Measurements from ENCODE around the gene TTYH3. TPM values are rescaled to one million over a fixed set of nuclear protein-coding genes. Genes with fewer than 3 reads are reported as not detected.
A peak's percentile ranks its signal among the peaks of the same experiment; 100 is the strongest.
"Not testable (repeated sequence)": the region's sequence is repeated elsewhere in the genome, so short reads cannot be mapped to it uniquely, and the experiment has no call there.

The TTYH3 gene
- total RNA-seq, 1 donor from 2014 or later = 166 TPM

- no peaks in the 10 kb centered on the region for H3K9me3 Mint-ChIP-seq
- H3K27me3 Mint-ChIP-seq = peaks cover 14% of the 10 kb centered on the region
- H3K27ac Mint-ChIP-seq = no peak overlapping the region
- peak overlapping the region; percentile 5 for H3K4me3 Mint-ChIP-seq
- DNase-seq (ENCODE audit: extremely low spot score, unreplicated experiment) = no peak
- H3K4me1 Mint-ChIP-seq (ENCODE audit: unreplicated experiment) = no peaks in the 10 kb centered on the region
- TF ChIP-seq CTCF (conservative IDR thresholded peaks at IDR 0.05) = no peak
- H3K36me3 Mint-ChIP-seq = no peaks in the 10 kb centered on the region
These were observed 36.6 kb downstream of the TTYH3 start for GRCh38 chr7:2668401-2668800.

- no peak for TF ChIP-seq CTCF (conservative IDR thresholded peaks at IDR 0.05)
- Mint-ChIP-seq H3K9me3 (peaks cover 5% of the 10 kb centered on the region), H3K27me3 (peaks cover 14% of the 10 kb centered on the region), H3K36me3 (no peaks in the 10 kb centered on the region), H3K4me3 (no peak overlapping the region), H3K4me1 (ENCODE audit: unreplicated experiment) (no peaks in the 10 kb centered on the region), H3K27ac (peak overlapping the region; percentile 64)
- no peak for DNase-seq (ENCODE audit: extremely low spot score, unreplicated experiment)
These were observed 38.4 kb downstream of the TTYH3 start for GRCh38 chr7:2670171-2670570.

GRCh38 chr7:2670720-2671391 lies 39.1 kb downstream of the TTYH3 start:
- H3K4me3 Mint-ChIP-seq = no peak overlapping the region

GRCh38 chr7:2673214-2673613 lies 41.4 kb downstream of the TTYH3 start:
- peaks cover 12% of the 10 kb centered on the region for H3K27me3 Mint-ChIP-seq
- DNase-seq (ENCODE audit: extremely low spot score, unreplicated experiment); H3K27ac Mint-ChIP-seq; H3K4me1 Mint-ChIP-seq (ENCODE audit: unreplicated experiment); H3K36me3 Mint-ChIP-seq; H3K4me3 Mint-ChIP-seq; H3K9me3 Mint-ChIP-seq: not testable (repeated sequence)

More at GRCh38 chr7:2670720-2671391, 39.1 kb downstream of the TTYH3 start:
- H3K27me3 Mint-ChIP-seq = peaks cover 14% of the 10 kb centered on the region
- H3K27ac Mint-ChIP-seq = no peak overlapping the region
- peaks cover 5% of the 10 kb centered on the region for H3K9me3 Mint-ChIP-seq
- H3K4me1 Mint-ChIP-seq (ENCODE audit: unreplicated experiment) = no peaks in the 10 kb centered on the region
- peak; percentile 87 for TF ChIP-seq CTCF (conservative IDR thresholded peaks at IDR 0.05)
- DNase-seq (ENCODE audit: extremely low spot score, unreplicated experiment) = peak; percentile 77
- H3K36me3 Mint-ChIP-seq = no peaks in the 10 kb centered on the region

GRCh38 chr7:2673934-2674333 lies 42.1 kb downstream of the TTYH3 start:
- no peak overlapping the region for H3K4me3 Mint-ChIP-seq
- H3K9me3 Mint-ChIP-seq = peaks cover 5% of the 10 kb centered on the region
- H3K27ac Mint-ChIP-seq = no peak overlapping the region
- H3K27me3 Mint-ChIP-seq = peaks cover 11% of the 10 kb centered on the region
- H3K36me3 Mint-ChIP-seq = no peaks in the 10 kb centered on the region
- TF ChIP-seq CTCF (conservative IDR thresholded peaks at IDR 0.05) = no peak
- DNase-seq (ENCODE audit: extremely low spot score, unreplicated experiment) = no peak
- no peaks in the 10 kb centered on the region for H3K4me1 Mint-ChIP-seq (ENCODE audit: unreplicated experiment)

- Mint-ChIP-seq H3K9me3 (peaks cover 5% of the 10 kb centered on the region), H3K4me3 (no peak overlapping the region), H3K27ac (no peak overlapping the region), H3K4me1 (ENCODE audit: unreplicated experiment) (no peaks in the 10 kb centered on the region), H3K36me3 (no peaks in the 10 kb centered on the region), H3K27me3 (peaks cover 6% of the 10 kb centered on the region)
- no peak for TF ChIP-seq CTCF (conservative IDR thresholded peaks at IDR 0.05)
- DNase-seq (ENCODE audit: extremely low spot score, unreplicated experiment) = no peak
These were observed 43.5 kb downstream of the TTYH3 start for GRCh38 chr7:2675256-2675764.

GRCh38 chr7:2676576-2676975 lies 44.8 kb downstream of the TTYH3 start:
- not testable (repeated sequence) for H3K27me3 Mint-ChIP-seq; DNase-seq (ENCODE audit: extremely low spot score, unreplicated experiment); H3K27ac Mint-ChIP-seq; H3K9me3 Mint-ChIP-seq; H3K4me3 Mint-ChIP-seq; H3K36me3 Mint-ChIP-seq; H3K4me1 Mint-ChIP-seq (ENCODE audit: unreplicated experiment)

GRCh38 chr7:2678454-2678853 lies 46.7 kb downstream of the TTYH3 start:
- DNase-seq (ENCODE audit: extremely low spot score, unreplicated experiment); H3K36me3 Mint-ChIP-seq; H3K4me3 Mint-ChIP-seq; H3K9me3 Mint-ChIP-seq; H3K4me1 Mint-ChIP-seq (ENCODE audit: unreplicated experiment); H3K27ac Mint-ChIP-seq; H3K27me3 Mint-ChIP-seq: not testable (repeated sequence)
